Tibial nerve (tissue), 4 donors: ENCODE data around the gene CAPZA3. TPM values are rescaled to one million over a fixed set of nuclear protein-coding genes. Genes with fewer than 3 reads are reported as not detected.
"Not testable (repeated sequence)": the region's sequence is repeated elsewhere in the genome, so short reads cannot be mapped to it uniquely, and the experiment has no call there.

Experiments
- DNase-seq, 2 donors: peaks; one replicate each; pipeline ENCODE4 v3.0.0-alpha.2; 2019; ENCODE audit warnings: low spot score in 2 of 2
- H3K27ac ChIP-seq, 4 donors: fragments of 200-600 bp; sonication (generic) in 3 of 4; one replicate each; pipeline ENCODE4 v1.5.1; 2017 to 2019; ENCODE audit warnings: mild to moderate bottlenecking in 1 of 4
- H3K27me3 ChIP-seq, 2 donors: fragments of 200-600 bp; sonication (generic) in 1 of 2; one replicate each; pipeline versions ENCODE4 v1.5.1 to v1.6.0; 2017 to 2019
- H3K36me3 ChIP-seq, 3 donors: fragments of 200-600 bp; sonication (generic); one replicate each; pipeline ENCODE4 v1.5.1; 2018 to 2019
- H3K4me1 ChIP-seq, 4 donors: fragments of 200-600 bp; sonication (generic) in 3 of 4; one replicate each; pipeline ENCODE4 v1.5.1; 2017 to 2019
- H3K4me3 ChIP-seq, 4 donors: fragments of 200-600 bp; sonication (generic) in 3 of 4; one replicate each; pipeline ENCODE4 v1.5.1; 2017 to 2019; ENCODE audit warnings: mild to moderate bottlenecking in 1 of 4, moderate library complexity in 1 of 4
- H3K9me3 ChIP-seq, 4 donors: fragments of 200-600 bp; sonication (generic) in 3 of 4; one replicate each; pipeline ENCODE4 v1.5.1; 2017 to 2019
- EP300 ChIP-seq, 2 donors: sonication (generic); formaldehyde crosslinking; IDR thresholded peaks; one replicate each; pipeline ENCODE4 v1.6.1; 2017; ENCODE audit warnings: antibody characterized with exemption in 2 of 2, mild to moderate bottlenecking in 1 of 2
- POLR2A ChIP-seq, 2 donors: fragments of 450-650 bp; IDR thresholded peaks; one replicate each; pipeline ENCODE4 v1.6.1; 2017; ENCODE audit warnings: antibody characterized with exemption in 2 of 2, mild to moderate bottlenecking in 2 of 2, moderate library complexity in 2 of 2
- WGBS, 2 donors: methylation state at CpG; one replicate each; pipeline ENCODE4 v1.1.5; 2018; 5-methylcytosine and 5-hydroxymethylcytosine counted together
- total RNA-seq, 4 donors: library from RNA; depleted of rRNA; stranded (reverse); fragments of >200 nt; gene quantifications; one replicate each; pipeline ENCODE4 v1.1.0, GENCODE V29; 2016
- TF ChIP-seq, protein P1 (sequence below), 5 experiments: fragments of 200-600 bp in 3 of 5; fragments of 450-650 bp in 2 of 5; sonication (generic) in 3 of 5; IDR thresholded peaks; one replicate each; pipeline ENCODE4 v1.5.1; 2016 to 2019; ENCODE audit warnings: antibody characterized with exemption in 5 of 5, mild to moderate bottlenecking in 3 of 5, moderate library complexity in 2 of 5

Gene CAPZA3, protein sequence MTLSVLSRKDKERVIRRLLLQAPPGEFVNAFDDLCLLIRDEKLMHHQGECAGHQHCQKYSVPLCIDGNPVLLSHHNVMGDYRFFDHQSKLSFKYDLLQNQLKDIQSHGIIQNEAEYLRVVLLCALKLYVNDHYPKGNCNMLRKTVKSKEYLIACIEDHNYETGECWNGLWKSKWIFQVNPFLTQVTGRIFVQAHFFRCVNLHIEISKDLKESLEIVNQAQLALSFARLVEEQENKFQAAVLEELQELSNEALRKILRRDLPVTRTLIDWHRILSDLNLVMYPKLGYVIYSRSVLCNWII
- total RNA-seq: not detected

DNA sequence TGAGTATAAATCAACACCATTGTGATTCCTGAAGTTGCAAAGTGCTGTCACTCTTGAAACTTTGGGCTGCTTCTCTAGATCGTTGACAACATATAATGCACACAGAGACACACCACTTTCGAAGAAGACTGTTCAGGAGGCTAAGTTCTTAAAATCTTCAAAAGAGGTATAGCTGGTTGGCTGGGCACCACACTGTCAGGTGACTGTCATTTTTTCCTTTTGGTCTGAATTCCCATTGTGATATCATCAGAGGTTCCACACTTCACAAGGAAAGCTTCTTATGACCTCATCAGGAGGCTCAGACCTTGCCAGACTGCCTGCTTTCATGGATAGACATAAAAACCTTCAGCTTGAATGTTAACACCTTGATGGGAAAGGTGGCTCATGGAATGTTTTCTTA is at the start of gene CAPZA3, which contains the start of gene PLCZ1:
Gene CAPZA3, plus strand, starts transcription at position 301 of the 400 bp plus-strand sequence. CDS start 150 bp downstream, outside the sequence.
Gene PLCZ1, minus strand, starts transcription at position 194 of the 400 bp plus-strand sequence. CDS start 641 bp downstream, outside the sequence.
- 76 to 87% methylated on average over 2 of the region's 2 CpGs for WGBS, 2 donors

DNA sequence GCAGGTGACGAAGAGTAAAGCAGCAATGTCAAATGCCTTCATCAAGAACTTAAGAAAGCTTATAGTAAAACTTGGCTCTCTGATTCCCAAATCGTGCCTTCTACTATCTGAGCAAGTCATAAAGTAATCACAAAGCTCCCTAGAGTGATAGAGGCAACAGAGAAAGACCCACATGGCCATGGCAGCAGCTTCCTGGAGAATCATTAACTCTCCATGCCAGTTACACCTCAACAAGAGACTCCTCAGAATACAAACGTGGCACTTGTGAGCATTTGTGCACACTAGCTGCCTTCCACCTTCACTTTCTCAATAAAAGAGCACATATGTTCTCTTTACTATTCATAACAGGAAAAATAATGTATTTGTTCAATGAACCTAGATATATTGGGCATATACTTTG is 48.1 kb upstream of the CAPZA3 start:
- 60 to 64% methylated on average over 3 of the region's 3 CpGs for WGBS, 2 donors
- Histone ChIP-seq H3K4me3 (no peak overlapping the region), H3K4me1 (no peaks in the 10 kb centered on the region), H3K27me3 (no peaks in the 10 kb centered on the region), H3K9me3 (no peaks in the 10 kb centered on the region), H3K36me3 (no peaks in the 10 kb centered on the region), H3K27ac (no peak overlapping the region)
- TF ChIP-seq POLR2A (IDR thresholded peaks at IDR 0.05) (no peak), EP300 (IDR thresholded peaks at IDR 0.05) (no peak)
- TF ChIP-seq, protein P1, sequence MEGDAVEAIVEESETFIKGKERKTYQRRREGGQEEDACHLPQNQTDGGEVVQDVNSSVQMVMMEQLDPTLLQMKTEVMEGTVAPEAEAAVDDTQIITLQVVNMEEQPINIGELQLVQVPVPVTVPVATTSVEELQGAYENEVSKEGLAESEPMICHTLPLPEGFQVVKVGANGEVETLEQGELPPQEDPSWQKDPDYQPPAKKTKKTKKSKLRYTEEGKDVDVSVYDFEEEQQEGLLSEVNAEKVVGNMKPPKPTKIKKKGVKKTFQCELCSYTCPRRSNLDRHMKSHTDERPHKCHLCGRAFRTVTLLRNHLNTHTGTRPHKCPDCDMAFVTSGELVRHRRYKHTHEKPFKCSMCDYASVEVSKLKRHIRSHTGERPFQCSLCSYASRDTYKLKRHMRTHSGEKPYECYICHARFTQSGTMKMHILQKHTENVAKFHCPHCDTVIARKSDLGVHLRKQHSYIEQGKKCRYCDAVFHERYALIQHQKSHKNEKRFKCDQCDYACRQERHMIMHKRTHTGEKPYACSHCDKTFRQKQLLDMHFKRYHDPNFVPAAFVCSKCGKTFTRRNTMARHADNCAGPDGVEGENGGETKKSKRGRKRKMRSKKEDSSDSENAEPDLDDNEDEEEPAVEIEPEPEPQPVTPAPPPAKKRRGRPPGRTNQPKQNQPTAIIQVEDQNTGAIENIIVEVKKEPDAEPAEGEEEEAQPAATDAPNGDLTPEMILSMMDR (IDR thresholded peaks at IDR 0.05): no peak
- DNase-seq: no peak

More for the DNA sequence above, at the start of gene CAPZA3, which contains the start of gene PLCZ1:
- no peaks in the 10 kb centered on the region for H3K4me1 ChIP-seq
- no peak for DNase-seq
- H3K36me3 ChIP-seq: no peaks in the 10 kb centered on the region
- H3K4me3 ChIP-seq: no peak within 1 kb of the TSS
- TF ChIP-seq, protein P1 (IDR thresholded peaks at IDR 0.05): no peak
- TF ChIP-seq POLR2A (IDR thresholded peaks at IDR 0.05) (no peak), EP300 (IDR thresholded peaks at IDR 0.05) (no peak)
- no peaks in the 10 kb centered on the region for H3K27me3 ChIP-seq
- no peak within 1 kb of the TSS for H3K27ac ChIP-seq
- H3K9me3 ChIP-seq: peaks cover 0 to 12% (median 4%) of the 10 kb centered on the region in 4 donors

DNA sequence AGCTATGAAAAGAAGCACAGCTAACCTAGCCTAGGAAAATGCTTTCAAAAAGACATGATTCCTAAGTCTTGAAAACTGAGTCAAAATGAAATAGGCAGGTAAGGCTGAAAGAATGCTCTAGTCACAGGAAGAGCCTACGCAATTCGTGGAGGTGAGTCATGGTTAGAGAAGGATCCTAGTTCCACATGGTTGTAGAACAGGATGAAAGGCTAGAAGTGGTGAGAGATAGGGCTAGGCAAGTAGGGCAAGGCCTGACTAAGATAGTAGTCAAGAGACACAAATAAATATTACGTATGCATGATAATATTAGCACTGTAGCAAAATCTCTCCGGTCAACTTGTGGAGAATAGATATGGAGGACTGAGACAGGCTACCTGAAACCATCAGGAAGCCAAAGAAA is 47.3 kb upstream of the CAPZA3 start:
- Histone ChIP-seq H3K36me3 (no peaks in the 10 kb centered on the region), H3K4me3 (no peak overlapping the region), H3K4me1 (no peaks in the 10 kb centered on the region), H3K27me3 (no peaks in the 10 kb centered on the region), H3K27ac (no peak overlapping the region), H3K9me3 (no peaks in the 10 kb centered on the region)
- TF ChIP-seq EP300 (IDR thresholded peaks at IDR 0.05) (no peak), POLR2A (IDR thresholded peaks at IDR 0.05) (no peak)
- TF ChIP-seq, protein P1 (IDR thresholded peaks at IDR 0.05): no peak
- no peak for DNase-seq
- WGBS, 2 donors: 94% methylated on average over 4 of the region's 4 CpGs

DNA sequence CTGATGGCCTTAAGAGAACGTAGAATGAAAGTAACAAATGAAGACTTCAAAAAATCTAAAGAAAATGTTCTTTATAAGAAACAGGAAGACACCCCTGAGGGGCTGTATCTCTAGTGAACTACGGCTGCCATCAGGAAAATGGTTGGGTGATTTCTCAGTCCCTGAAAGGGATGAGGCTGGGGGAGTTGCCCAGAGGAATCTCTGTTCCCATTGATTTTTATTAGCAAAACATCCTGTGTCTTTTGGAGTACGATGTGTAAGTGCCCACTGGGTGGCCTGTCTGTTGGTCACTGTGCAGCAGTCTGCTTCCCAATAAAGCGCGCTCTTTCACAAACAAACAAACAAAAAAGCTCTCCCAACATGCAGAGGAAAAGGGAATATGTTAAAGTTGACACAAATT is 43.9 kb upstream of the CAPZA3 start:
- 72 to 74% methylated on average over 5 of the region's 5 CpGs for WGBS, 2 donors
- H3K4me3 ChIP-seq, DNase-seq, H3K27ac ChIP-seq, H3K27me3 ChIP-seq, H3K4me1 ChIP-seq, H3K36me3 ChIP-seq, H3K9me3 ChIP-seq: not testable (repeated sequence)

DNA sequence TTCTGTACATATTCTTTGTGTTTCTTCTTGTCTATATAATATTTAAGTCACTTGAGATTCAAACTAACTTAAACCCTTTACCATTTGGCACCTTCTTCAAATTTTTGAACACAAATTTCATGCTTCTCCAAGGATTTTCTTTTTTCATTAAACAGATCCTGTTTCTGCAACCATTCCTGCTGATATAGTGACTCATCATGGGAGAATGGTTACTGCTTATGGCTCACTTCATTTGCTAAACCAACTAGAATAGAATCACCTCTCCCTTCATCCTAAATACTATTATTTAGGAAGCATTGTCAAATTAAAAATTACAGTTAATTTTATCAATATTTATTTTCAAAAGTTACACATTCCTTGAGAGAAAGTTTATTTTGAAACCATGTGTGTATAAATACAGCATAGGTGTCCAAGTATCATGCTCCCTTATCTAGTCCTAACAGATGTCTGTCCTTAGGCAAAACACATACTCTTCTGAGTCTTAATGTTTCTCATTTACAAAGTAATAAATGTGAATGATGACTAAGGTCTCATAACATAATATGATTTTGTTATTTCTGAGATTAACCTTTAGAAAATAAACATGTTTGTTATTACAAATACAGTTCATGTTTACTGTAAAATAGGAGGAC is 40.8 kb upstream of the CAPZA3 start:
- H3K36me3 ChIP-seq: no peaks in the 10 kb centered on the region
- TF ChIP-seq EP300 (IDR thresholded peaks at IDR 0.05) (no peak), POLR2A (IDR thresholded peaks at IDR 0.05) (no peak)
- TF ChIP-seq, protein P1 (IDR thresholded peaks at IDR 0.05): no peak
- H3K27me3 ChIP-seq: no peaks in the 10 kb centered on the region
- H3K4me1 ChIP-seq: no peaks in the 10 kb centered on the region
- no peak for DNase-seq
- H3K4me3 ChIP-seq: no peak overlapping the region
- H3K9me3 ChIP-seq: no peaks in the 10 kb centered on the region
- no peak overlapping the region for H3K27ac ChIP-seq
